Measurements from ENCODE around the gene ATP1A1.

DNA sequence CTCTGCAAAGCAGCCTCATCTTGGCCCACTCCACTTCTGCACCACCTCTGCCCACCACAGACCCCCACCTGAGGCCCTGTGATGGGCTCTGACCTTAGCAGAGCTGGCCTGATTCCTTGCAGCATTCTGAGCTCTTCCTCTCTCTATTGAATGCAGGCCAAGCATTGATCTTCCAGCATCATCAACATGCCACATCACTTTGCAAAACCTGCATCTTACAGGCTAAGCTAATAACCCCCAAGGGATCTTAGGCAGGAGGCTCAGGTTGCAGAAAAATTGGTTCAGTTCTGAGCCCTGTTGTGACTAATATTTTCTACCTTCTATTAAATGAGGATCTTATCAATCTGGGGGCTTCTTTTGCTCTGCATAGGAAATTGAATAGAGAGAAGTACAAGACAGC, 78.7 kb downstream of the ATP1A1 start:
- TF ChIP-seq POLR2A (IDR thresholded peaks at IDR 0.05) (no peak), POLR2AphosphoS5 (IDR thresholded peaks at IDR 0.05; ENCODE audit: insufficient read depth in 1 of 2, low read depth in 1 of 2) (no peak)
- TF ChIP-seq, protein P1, sequence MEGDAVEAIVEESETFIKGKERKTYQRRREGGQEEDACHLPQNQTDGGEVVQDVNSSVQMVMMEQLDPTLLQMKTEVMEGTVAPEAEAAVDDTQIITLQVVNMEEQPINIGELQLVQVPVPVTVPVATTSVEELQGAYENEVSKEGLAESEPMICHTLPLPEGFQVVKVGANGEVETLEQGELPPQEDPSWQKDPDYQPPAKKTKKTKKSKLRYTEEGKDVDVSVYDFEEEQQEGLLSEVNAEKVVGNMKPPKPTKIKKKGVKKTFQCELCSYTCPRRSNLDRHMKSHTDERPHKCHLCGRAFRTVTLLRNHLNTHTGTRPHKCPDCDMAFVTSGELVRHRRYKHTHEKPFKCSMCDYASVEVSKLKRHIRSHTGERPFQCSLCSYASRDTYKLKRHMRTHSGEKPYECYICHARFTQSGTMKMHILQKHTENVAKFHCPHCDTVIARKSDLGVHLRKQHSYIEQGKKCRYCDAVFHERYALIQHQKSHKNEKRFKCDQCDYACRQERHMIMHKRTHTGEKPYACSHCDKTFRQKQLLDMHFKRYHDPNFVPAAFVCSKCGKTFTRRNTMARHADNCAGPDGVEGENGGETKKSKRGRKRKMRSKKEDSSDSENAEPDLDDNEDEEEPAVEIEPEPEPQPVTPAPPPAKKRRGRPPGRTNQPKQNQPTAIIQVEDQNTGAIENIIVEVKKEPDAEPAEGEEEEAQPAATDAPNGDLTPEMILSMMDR (IDR thresholded peaks at IDR 0.05): no peak

All from vagina (tissue), 2 donors.